ENCODE measurements around the gene CCDC54. TPM values are rescaled to one million over a fixed set of nuclear protein-coding genes. Genes with fewer than 3 reads are reported as not detected.

The CCDC54 gene
- total RNA-seq, 1 donor from 2014 or later, result not detected

DNA sequence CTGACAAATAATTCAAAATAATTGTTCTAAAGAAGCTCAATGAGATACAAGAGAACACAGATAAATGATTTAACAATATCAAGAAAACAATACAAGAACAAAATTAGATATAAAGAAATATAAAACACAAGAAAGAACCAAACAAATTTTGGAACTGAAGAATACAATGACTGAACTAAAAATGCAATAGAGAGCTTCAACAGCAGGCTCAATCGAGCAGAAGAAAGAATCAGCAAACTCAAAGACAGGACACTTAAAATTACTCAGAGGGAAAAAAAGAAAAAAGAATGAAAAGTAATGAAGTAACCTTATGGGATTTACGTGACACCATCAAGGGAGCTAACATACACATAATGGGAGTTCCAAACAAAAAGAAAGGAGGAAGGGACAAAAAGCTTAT lies 32.1 kb downstream of the CCDC54 start:
- Mint-ChIP-seq H3K27ac (no peak overlapping the region), H3K4me3 (ENCODE audit: low read depth) (no peak overlapping the region), H3K27me3 (no peaks in the 10 kb centered on the region), H3K36me3 (ENCODE audit: insufficient read depth) (peaks cover 2% of the 10 kb centered on the region), H3K4me1 (ENCODE audit: low read depth) (peaks cover 2% of the 10 kb centered on the region), H3K9me3 (ENCODE audit: low read depth) (peaks cover 10% of the 10 kb centered on the region)
- TF ChIP-seq, protein P1, sequence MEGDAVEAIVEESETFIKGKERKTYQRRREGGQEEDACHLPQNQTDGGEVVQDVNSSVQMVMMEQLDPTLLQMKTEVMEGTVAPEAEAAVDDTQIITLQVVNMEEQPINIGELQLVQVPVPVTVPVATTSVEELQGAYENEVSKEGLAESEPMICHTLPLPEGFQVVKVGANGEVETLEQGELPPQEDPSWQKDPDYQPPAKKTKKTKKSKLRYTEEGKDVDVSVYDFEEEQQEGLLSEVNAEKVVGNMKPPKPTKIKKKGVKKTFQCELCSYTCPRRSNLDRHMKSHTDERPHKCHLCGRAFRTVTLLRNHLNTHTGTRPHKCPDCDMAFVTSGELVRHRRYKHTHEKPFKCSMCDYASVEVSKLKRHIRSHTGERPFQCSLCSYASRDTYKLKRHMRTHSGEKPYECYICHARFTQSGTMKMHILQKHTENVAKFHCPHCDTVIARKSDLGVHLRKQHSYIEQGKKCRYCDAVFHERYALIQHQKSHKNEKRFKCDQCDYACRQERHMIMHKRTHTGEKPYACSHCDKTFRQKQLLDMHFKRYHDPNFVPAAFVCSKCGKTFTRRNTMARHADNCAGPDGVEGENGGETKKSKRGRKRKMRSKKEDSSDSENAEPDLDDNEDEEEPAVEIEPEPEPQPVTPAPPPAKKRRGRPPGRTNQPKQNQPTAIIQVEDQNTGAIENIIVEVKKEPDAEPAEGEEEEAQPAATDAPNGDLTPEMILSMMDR (IDR thresholded peaks at IDR 0.05; ENCODE audit: unreplicated experiment), result no peak
- DNase-seq (ENCODE audit: low spot score, unreplicated experiment), result no peak

DNA sequence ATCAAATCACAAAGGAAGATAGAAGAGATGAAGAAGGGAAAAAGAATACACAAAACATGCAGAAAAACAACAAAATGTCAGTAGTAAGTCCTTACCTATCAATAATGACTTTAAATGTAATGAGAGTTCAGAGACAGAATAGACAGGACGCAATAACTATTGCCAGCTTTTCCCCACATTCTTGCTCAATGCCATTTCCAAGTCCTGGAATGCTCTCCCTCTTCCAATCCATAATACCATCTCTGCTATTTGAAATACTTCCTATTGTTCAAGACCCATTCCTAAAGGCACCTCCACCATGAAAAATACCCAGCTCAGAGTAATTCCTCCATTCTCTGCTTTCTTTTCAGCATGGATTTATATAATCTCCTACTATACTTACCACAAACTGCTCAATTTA lies 33.4 kb downstream of the CCDC54 start:
- Mint-ChIP-seq H3K4me3 (ENCODE audit: low read depth) (no peak overlapping the region), H3K27me3 (no peaks in the 10 kb centered on the region), H3K36me3 (ENCODE audit: insufficient read depth) (peaks cover 2% of the 10 kb centered on the region), H3K27ac (no peak overlapping the region), H3K9me3 (ENCODE audit: low read depth) (peaks cover 10% of the 10 kb centered on the region), H3K4me1 (ENCODE audit: low read depth) (peaks cover 2% of the 10 kb centered on the region)
- TF ChIP-seq, protein P1 (IDR thresholded peaks at IDR 0.05; ENCODE audit: unreplicated experiment), result no peak
- no peak for DNase-seq (ENCODE audit: low spot score, unreplicated experiment)

DNA sequence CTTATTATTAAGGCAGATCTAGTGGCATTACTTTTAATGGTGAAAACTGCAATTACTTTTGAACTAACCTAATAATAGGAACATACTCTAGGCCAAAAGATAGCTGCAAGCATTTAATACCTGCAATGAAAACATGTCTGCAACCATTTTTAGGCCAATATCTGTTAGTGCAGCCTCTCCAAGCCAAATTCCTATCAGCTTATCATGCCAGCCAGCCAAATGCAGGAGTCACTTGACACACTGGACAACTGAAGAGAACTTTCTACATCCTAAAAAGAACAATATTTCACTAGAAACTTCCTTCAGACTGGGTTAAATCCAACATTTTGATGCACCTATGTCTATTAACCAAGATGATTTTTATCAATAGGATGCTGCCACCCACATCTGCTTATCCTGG lies 33.8 kb downstream of the CCDC54 start:
- peaks cover 3% of the 10 kb centered on the region for H3K4me1 Mint-ChIP-seq (ENCODE audit: low read depth)
- no peak overlapping the region for H3K4me3 Mint-ChIP-seq (ENCODE audit: low read depth)
- DNase-seq (ENCODE audit: low spot score, unreplicated experiment), result no peak
- H3K27me3 Mint-ChIP-seq, result no peaks in the 10 kb centered on the region
- TF ChIP-seq, protein P1 (IDR thresholded peaks at IDR 0.05; ENCODE audit: unreplicated experiment), result no peak
- H3K27ac Mint-ChIP-seq, result no peak overlapping the region
- peaks cover 2% of the 10 kb centered on the region for H3K36me3 Mint-ChIP-seq (ENCODE audit: insufficient read depth)
- peaks cover 10% of the 10 kb centered on the region for H3K9me3 Mint-ChIP-seq (ENCODE audit: low read depth)

DNA sequence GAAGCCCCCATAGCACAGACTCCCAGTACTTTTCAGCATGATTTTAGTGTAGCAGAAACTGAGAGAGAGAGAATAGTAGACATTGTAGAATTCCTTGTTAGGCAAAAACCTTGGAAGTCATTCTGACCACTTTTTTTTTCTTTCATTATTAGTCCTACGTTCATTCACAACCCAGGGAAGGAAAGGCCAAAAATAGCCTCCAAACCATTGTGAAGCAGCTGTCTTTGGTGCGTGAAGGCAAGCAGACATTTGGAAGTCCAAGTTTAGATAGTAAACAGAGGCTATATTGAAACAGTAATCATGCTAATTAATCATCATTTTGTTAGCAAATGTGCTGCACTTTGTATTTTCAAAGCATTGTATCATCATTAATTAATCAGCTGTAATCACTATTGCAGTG lies 34.5 kb downstream of the CCDC54 start:
- TF ChIP-seq, protein P1 (IDR thresholded peaks at IDR 0.05; ENCODE audit: unreplicated experiment), result no peak
- peaks cover 10% of the 10 kb centered on the region for H3K9me3 Mint-ChIP-seq (ENCODE audit: low read depth)
- peaks cover 2% of the 10 kb centered on the region for H3K36me3 Mint-ChIP-seq (ENCODE audit: insufficient read depth)
- H3K27me3 Mint-ChIP-seq, result no peaks in the 10 kb centered on the region
- no peak overlapping the region for H3K4me3 Mint-ChIP-seq (ENCODE audit: low read depth)
- DNase-seq (ENCODE audit: low spot score, unreplicated experiment), result no peak
- peaks cover 4% of the 10 kb centered on the region for H3K4me1 Mint-ChIP-seq (ENCODE audit: low read depth)
- H3K27ac Mint-ChIP-seq, result no peak overlapping the region

DNA sequence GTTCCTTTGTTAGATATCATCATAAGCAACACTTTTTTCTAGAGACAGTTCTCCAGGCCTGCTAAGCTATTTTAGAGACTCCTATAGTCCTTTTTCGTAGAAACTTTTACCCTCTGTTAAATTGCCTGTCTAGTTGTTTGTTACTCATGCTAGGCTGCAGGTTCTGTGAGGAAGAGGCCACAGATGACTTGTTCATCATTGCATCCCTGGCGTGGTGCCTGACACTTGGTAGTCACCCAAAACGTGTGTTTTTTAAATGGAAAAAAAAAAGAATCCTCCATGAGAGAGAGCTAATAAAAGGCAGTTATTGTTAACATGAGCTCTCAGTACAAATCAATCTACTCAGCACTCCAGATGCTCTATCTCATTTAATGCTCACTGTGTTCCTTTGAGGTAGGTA lies 35.1 kb downstream of the CCDC54 start:
- Mint-ChIP-seq H3K4me1 (ENCODE audit: low read depth) (peaks cover 4% of the 10 kb centered on the region), H3K9me3 (ENCODE audit: low read depth) (peaks cover 10% of the 10 kb centered on the region), H3K27ac (no peak overlapping the region), H3K36me3 (ENCODE audit: insufficient read depth) (peaks cover 2% of the 10 kb centered on the region), H3K27me3 (no peaks in the 10 kb centered on the region), H3K4me3 (ENCODE audit: low read depth) (no peak overlapping the region)
- TF ChIP-seq, protein P1 (IDR thresholded peaks at IDR 0.05; ENCODE audit: unreplicated experiment), result no peak
- no peak for DNase-seq (ENCODE audit: low spot score, unreplicated experiment)

All from progenitor cell of endocrine pancreas (in vitro differentiated cells).